MM.1S (cell line): ENCODE results near the gene CARMIL1.

ENCODE experiments used
- DNase-seq: peaks from one replicate; pipeline ENCODE4 v3.0.0-alpha.2; 2015
- H2AFZ ChIP-seq: fragments of 300-600 bp; sonication (generic); 2 replicates; pipeline ENCODE4 v1.6.0; 2016; ENCODE audit warnings: antibody characterized with exemption, low read length
- H3F3A ChIP-seq: fragments of 300-600 bp; sonication (generic); 2 replicates; pipeline ENCODE4 v1.6.1; 2016; ENCODE audit warnings: mild to moderate bottlenecking, antibody characterized with exemption, low read length, moderate library complexity, mixed read lengths; ENCODE audit not compliant: insufficient read depth
- H3K27ac ChIP-seq: fragments of 300-600 bp; sonication (generic); 2 replicates; pipeline ENCODE4 v1.5.1; 2016; ENCODE audit warnings: mild to moderate bottlenecking, low read length
- H3K27me3 ChIP-seq: fragments of 300-600 bp; sonication (generic); replicated peaks from 2 replicates; pipeline ENCODE4 v1.6.0; 2016; ENCODE audit warnings: low read length; ENCODE audit not compliant: insufficient read depth
- H3K36me3 ChIP-seq: fragments of 300-600 bp; sonication (generic); replicated peaks from 2 replicates; pipeline ENCODE4 v1.6.1; 2016; ENCODE audit warnings: mild to moderate bottlenecking, low read length, mixed read lengths; ENCODE audit not compliant: insufficient read depth
- H3K4me1 ChIP-seq: fragments of 300-600 bp; sonication (generic); 2 replicates; pipeline ENCODE4 v1.6.1; 2016; ENCODE audit warnings: low read length, mixed read lengths
- H3K4me2 ChIP-seq: fragments of 300-600 bp; sonication (generic); 2 replicates; pipeline ENCODE4 v1.6.0; 2016; ENCODE audit warnings: low read depth, low read length
- H3K4me3 ChIP-seq: fragments of 300-600 bp; sonication (generic); 2 replicates; pipeline ENCODE4 v1.5.1; 2016; ENCODE audit warnings: low read length, mixed read lengths
- H3K79me2 ChIP-seq: fragments of 300-600 bp; sonication (generic); 2 replicates; pipeline ENCODE4 v1.6.1; 2016; ENCODE audit warnings: mixed run types, low read length, mixed read lengths
- H3K9ac ChIP-seq: fragments of 300-600 bp; sonication (generic); 2 replicates; pipeline ENCODE4 v1.6.1; 2016; ENCODE audit warnings: low read length, mixed read lengths
- H3K9me2 ChIP-seq: fragments of 300-600 bp; sonication (generic); replicated peaks from 2 replicates; pipeline ENCODE4 v1.6.1; 2016; ENCODE audit warnings: mild to moderate bottlenecking, low read length, mixed read lengths; ENCODE audit not compliant: insufficient read depth
- H3K9me3 ChIP-seq: fragments of 300-600 bp; sonication (generic); replicated peaks from 2 replicates; pipeline ENCODE4 v1.6.1; 2016; ENCODE audit warnings: mild to moderate bottlenecking, low read length, mixed read lengths; ENCODE audit not compliant: insufficient read depth
- H4K20me1 ChIP-seq: fragments of 300-600 bp; sonication (generic); 2 replicates; pipeline ENCODE4 v1.6.1; 2016; ENCODE audit warnings: mild to moderate bottlenecking, low read length, moderate library complexity, mixed read lengths; ENCODE audit not compliant: insufficient read depth
- EZH2 ChIP-seq: fragments of 300-600 bp; sonication (generic); optimal IDR thresholded peaks from 2 replicates; pipeline ENCODE3; 2017; ENCODE audit warnings: low read depth, mild to moderate bottlenecking, antibody characterized with exemption, low read length, mixed read lengths
- EZH2phosphoT487 ChIP-seq: fragments of 300-600 bp; sonication (generic); IDR thresholded peaks from 2 replicates; pipeline ENCODE4 v1.6.1; 2018; ENCODE audit warnings: antibody characterized with exemption, low read length
- TF ChIP-seq, protein P1 (sequence below): fragments of 300-600 bp; sonication (generic); IDR thresholded peaks from 2 replicates; pipeline ENCODE4 v1.5.1; 2016; ENCODE audit warnings: antibody characterized with exemption, low read length, mixed read lengths

Gene CARMIL1

DNA sequence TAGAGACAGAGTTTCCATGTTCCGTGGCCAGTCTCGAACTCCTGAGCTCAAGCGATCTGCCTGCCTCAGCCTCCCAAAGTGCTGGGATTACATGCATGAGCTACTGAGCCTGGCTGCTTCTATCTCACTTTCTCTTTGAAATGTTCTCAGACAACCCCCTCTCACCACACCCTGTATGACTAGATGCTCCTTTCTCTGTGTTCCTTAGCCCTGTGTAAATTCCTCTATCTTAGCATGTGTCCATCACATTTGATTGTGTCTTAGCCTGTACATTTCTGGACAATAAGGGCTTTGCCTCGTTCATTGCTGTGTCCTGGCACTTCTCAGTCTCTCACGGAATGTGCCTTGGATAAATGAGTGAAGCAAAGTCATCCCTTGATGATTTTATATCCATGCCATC is 204.8 kb downstream of the CARMIL1 start:
- Histone ChIP-seq H3K27ac (no peak overlapping the region), H3F3A (peaks cover 3% of the 10 kb centered on the region; the same call in 1 of the 2 replicates), H3K36me3 (peaks cover 3% of the 10 kb centered on the region; the same call in 1 of the 2 replicates), H2AFZ (no peak overlapping the region), H3K9ac (no peak overlapping the region), H3K4me2 (no peak overlapping the region), H3K27me3 (no peaks in the 10 kb centered on the region), H3K79me2 (no peaks in the 10 kb centered on the region), H3K4me1 (no peaks in the 10 kb centered on the region), H3K4me3 (no peak overlapping the region), H4K20me1 (no peaks in the 10 kb centered on the region), H3K9me3 (no peaks in the 10 kb centered on the region), H3K9me2 (no peaks in the 10 kb centered on the region)
- no peak for DNase-seq
- TF ChIP-seq EZH2 = no peak
- TF ChIP-seq, protein P1, sequence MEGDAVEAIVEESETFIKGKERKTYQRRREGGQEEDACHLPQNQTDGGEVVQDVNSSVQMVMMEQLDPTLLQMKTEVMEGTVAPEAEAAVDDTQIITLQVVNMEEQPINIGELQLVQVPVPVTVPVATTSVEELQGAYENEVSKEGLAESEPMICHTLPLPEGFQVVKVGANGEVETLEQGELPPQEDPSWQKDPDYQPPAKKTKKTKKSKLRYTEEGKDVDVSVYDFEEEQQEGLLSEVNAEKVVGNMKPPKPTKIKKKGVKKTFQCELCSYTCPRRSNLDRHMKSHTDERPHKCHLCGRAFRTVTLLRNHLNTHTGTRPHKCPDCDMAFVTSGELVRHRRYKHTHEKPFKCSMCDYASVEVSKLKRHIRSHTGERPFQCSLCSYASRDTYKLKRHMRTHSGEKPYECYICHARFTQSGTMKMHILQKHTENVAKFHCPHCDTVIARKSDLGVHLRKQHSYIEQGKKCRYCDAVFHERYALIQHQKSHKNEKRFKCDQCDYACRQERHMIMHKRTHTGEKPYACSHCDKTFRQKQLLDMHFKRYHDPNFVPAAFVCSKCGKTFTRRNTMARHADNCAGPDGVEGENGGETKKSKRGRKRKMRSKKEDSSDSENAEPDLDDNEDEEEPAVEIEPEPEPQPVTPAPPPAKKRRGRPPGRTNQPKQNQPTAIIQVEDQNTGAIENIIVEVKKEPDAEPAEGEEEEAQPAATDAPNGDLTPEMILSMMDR = no peak
- TF ChIP-seq EZH2phosphoT487 = no peak

DNA sequence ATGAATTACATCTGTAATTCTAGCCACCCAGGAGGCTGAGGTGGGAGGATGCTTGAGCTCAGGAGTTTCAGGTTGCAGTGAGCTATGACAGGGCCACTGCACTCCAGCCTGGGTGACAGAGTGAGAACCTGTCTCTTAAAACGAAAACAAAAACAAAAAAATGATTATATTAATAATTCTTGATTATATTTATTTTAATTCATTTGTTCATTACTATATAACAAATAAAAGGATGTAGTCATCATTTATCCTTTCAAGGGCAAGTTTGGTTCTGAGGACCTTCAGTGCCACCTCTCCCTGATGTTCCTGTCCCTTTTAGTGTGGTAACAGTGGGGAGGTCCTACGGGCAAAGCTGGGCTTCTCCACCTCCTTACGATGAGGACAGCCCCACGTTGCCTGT is 205.7 kb downstream of the CARMIL1 start:
- Histone ChIP-seq H3F3A (peaks cover 6% of the 10 kb centered on the region), H3K9me2 (no peaks in the 10 kb centered on the region), H3K4me2 (no peak overlapping the region), H3K9me3 (no peaks in the 10 kb centered on the region), H3K4me3 (no peak overlapping the region), H3K27me3 (no peaks in the 10 kb centered on the region), H3K79me2 (no peaks in the 10 kb centered on the region), H3K27ac (no peak overlapping the region), H3K4me1 (peaks cover 7% of the 10 kb centered on the region), H3K36me3 (peaks cover 3% of the 10 kb centered on the region; the same call in 1 of the 2 replicates), H2AFZ (no peak overlapping the region), H3K9ac (no peak overlapping the region), H4K20me1 (no peaks in the 10 kb centered on the region)
- DNase-seq = no peak
- TF ChIP-seq EZH2phosphoT487 (no peak), EZH2 (no peak)
- TF ChIP-seq, protein P1 = no peak

DNA sequence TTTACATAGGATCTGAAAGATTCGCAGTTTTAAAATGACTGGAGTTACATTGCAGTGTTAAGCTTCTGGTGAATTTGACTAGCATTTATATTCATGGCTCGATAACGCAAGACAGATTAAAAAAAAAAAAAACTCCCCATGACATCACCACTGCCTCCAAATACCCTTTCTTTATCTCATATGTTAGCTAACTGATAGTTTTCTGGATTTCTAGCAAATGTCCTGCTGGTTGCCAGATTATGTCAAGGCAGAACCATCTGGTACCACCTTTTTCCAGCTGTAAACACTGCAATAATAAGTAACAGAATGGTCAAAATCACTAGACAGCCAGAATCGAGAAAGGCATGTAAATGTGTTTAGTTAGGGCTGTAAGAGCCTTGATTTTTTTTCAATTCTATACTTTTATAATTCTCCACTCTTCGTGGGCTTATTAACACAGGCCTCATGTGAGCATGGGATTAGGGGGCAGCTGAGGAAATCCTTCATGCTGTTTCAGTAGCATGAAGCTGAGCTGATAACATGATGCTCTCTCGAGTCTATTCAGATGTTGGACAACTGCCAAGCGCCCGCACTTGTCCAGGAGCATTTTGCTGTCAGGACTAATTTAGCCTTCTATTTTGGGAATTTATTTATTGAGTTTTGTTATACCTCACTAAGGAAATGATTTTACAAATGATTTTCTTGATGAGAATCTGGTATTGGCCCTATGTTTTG is 206.8 kb downstream of the CARMIL1 start:
- H3F3A ChIP-seq = peaks cover 4% of the 10 kb centered on the region; the same call in 1 of the 2 replicates
- H3K9ac ChIP-seq = no peak overlapping the region
- H3K4me2 ChIP-seq = no peak overlapping the region
- no peaks in the 10 kb centered on the region for H3K9me2 ChIP-seq
- H3K4me3 ChIP-seq = no peak overlapping the region
- H3K9me3 ChIP-seq = no peaks in the 10 kb centered on the region
- no peak overlapping the region for H2AFZ ChIP-seq
- H3K79me2 ChIP-seq = no peaks in the 10 kb centered on the region
- H3K27ac ChIP-seq = no peak overlapping the region
- no peak for DNase-seq
- TF ChIP-seq EZH2 (no peak), EZH2phosphoT487 (no peak)
- TF ChIP-seq, protein P1 = no peak
- H4K20me1 ChIP-seq = no peaks in the 10 kb centered on the region
- H3K4me1 ChIP-seq = peaks cover 7% of the 10 kb centered on the region
- peaks cover 3% of the 10 kb centered on the region; the same call in 1 of the 2 replicates for H3K36me3 ChIP-seq
- H3K27me3 ChIP-seq = no peaks in the 10 kb centered on the region
